Naive thymus-derived CD4-positive, alpha-beta T cell (primary cell): ENCODE measurements around the gene OR51T1. TPM values are rescaled to one million over a fixed set of nuclear protein-coding genes. Genes with fewer than 3 reads are reported as not detected.

Experiments
- ATAC-seq: fragments of 150-1000 bp; cut with Tn5 transposase; 2 replicates; pipeline ENCODE4 v1.10.0; 2021; ENCODE audit warnings: mild to moderate bottlenecking, moderate library complexity
- CTCF ChIA-PET: fragments of 350-600 bp; sonication (Branson Sonifier 250); formaldehyde crosslinking; loops from one replicate; lab custom pipeline; 2021; ENCODE audit warnings: antibody characterized with exemption; lab: Charles Lee
- POLR2A ChIA-PET: fragments of 350-600 bp; sonication (Branson Sonifier 250); formaldehyde crosslinking; loops from one replicate; lab custom pipeline; 2021; ENCODE audit warnings: antibody characterized with exemption, inconsistent platforms; lab: Charles Lee
- DNase-seq, 9 donors: peaks; one replicate each; pipeline versions ENCODE4 v3.0.0 to v3.0.0-alpha.2; 2020 to 2022; ENCODE audit warnings: mixed read lengths in 1 of 9
- H3K27ac ChIP-seq: one replicate; pipeline ENCODE4 v1.7.0; 2013; ENCODE audit warnings: mild to moderate bottlenecking, low read depth, low read length, moderate library complexity
- H3K27me3 ChIP-seq, 2 donors: one replicate each; pipeline ENCODE4 v1.7.0; 2013; ENCODE audit warnings: low read length in 2 of 2, mild to moderate bottlenecking in 2 of 2, moderate library complexity in 2 of 2; ENCODE audit not compliant: control insufficient read depth in 2 of 2, insufficient read depth in 2 of 2
- H3K36me3 ChIP-seq, 3 experiments: 1 replicate in 2 of 3; 2 replicates in 1 of 3; pipeline ENCODE4 v1.7.0; 2013; ENCODE audit warnings: low read length in 3 of 3, mild to moderate bottlenecking in 3 of 3, moderate library complexity in 1 of 3; ENCODE audit not compliant: insufficient read depth in 3 of 3, control insufficient read depth in 2 of 3
- H3K4me1 ChIP-seq, 2 donors: one replicate each; pipeline ENCODE4 v1.7.0; 2013; ENCODE audit warnings: low read length in 2 of 2, mild to moderate bottlenecking in 2 of 2, moderate library complexity in 1 of 2; ENCODE audit not compliant: control insufficient read depth in 2 of 2, insufficient read depth in 2 of 2
- H3K4me3 ChIP-seq: 2 replicates; pipeline ENCODE4 v1.7.0; 2013; ENCODE audit warnings: mild to moderate bottlenecking, low read length
- H3K9me3 ChIP-seq, 3 experiments: 1 replicate in 2 of 3; 2 replicates in 1 of 3; pipeline ENCODE4 v1.7.0; 2013; ENCODE audit warnings: low read length in 3 of 3; ENCODE audit not compliant: control insufficient read depth in 2 of 3
- H3K27ac Mint-ChIP-seq, 9 donors: one replicate each; pipeline ENCODE4 v1.8.0; 2020 to 2022; ENCODE audit warnings: mixed read lengths in 9 of 9, mild to moderate bottlenecking in 8 of 9, moderate library complexity in 5 of 9, inconsistent platforms in 2 of 9
- H3K27me3 Mint-ChIP-seq, 5 donors: one replicate each; pipeline ENCODE4 v1.8.0; 2021 to 2022; ENCODE audit warnings: mixed read lengths in 5 of 5, mild to moderate bottlenecking in 1 of 5
- H3K36me3 Mint-ChIP-seq, 5 donors: one replicate each; pipeline ENCODE4 v1.8.0; 2020 to 2022; ENCODE audit warnings: mixed read lengths in 5 of 5, mild to moderate bottlenecking in 3 of 5, inconsistent platforms in 1 of 5
- H3K4me1 Mint-ChIP-seq, 7 donors: one replicate each; pipeline ENCODE4 v1.8.0; 2020 to 2022; ENCODE audit warnings: mixed read lengths in 7 of 7, mild to moderate bottlenecking in 3 of 7, inconsistent platforms in 1 of 7
- H3K4me3 Mint-ChIP-seq, 10 donors: one replicate each; pipeline ENCODE4 v1.8.0; 2020 to 2022; ENCODE audit warnings: mild to moderate bottlenecking in 10 of 10, mixed read lengths in 10 of 10, moderate library complexity in 6 of 10, inconsistent platforms in 2 of 10
- H3K9me3 Mint-ChIP-seq, 11 donors: one replicate each; pipeline ENCODE4 v1.8.0; 2020 to 2022; ENCODE audit warnings: mixed read lengths in 11 of 11, mild to moderate bottlenecking in 4 of 11, inconsistent platforms in 1 of 11, moderate library complexity in 1 of 11
- intact Hi-C, 2 donors: fragments of 100-400 bp; cut with micrococcal nuclease; formaldehyde crosslinking; loops; one replicate each; pipeline ENCODE4 v1.15.1; 2023
- polyA plus RNA-seq, 2 donors: library from polyadenylated mRNA; unstranded; fragments of 300-500 nt; fragmentation: Illumina TruSeq; gene quantifications; one replicate each; pipeline ENCODE4 v1.2.3, GENCODE V29; 2021
- total RNA-seq, 6 experiments: library from RNA in 5 of 6; stranded (reverse) in 5 of 6; gene quantifications; 1 replicate in 5 of 6; 2 replicates in 1 of 6; pipeline ENCODE4 v1.2.3 and lab custom pipeline; 2021 to 2026

OR51T1 gene
- total and polyA plus RNA-seq, 7 experiments from 2014 or later, result not detected

GRCh38 chr11:4890279-4890678 lies 8.6 kb downstream of the OR51T1 start:
- POLR2A ChIA-PET, result no interaction called here

GRCh38 chr11:4891996-4892640 lies 10.4 kb downstream of the OR51T1 start:
- Histone ChIP-seq H3K27me3 (no peaks in the 10 kb centered on the region), H3K36me3 (no peaks in the 10 kb centered on the region), H3K27ac (no peak overlapping the region), H3K9me3 (no peaks in the 10 kb centered on the region), H3K4me1 (no peaks in the 10 kb centered on the region), H3K4me3 (no peak overlapping the region)
- intact Hi-C loops, result no loop called here
- DNase-seq (no peak), ATAC-seq (no peak)
- ChIA-PET POLR2A (no interaction called here), CTCF (no interaction called here)
- Mint-ChIP-seq H3K9me3 (peaks cover 0 to 6% (median 0%) of the 10 kb centered on the region in 11 donors), H3K4me3 (no peak overlapping the region), H3K27ac (no peak overlapping the region), H3K36me3 (no peaks in the 10 kb centered on the region), H3K27me3 (peaks cover 0 to 12% (median 0%) of the 10 kb centered on the region in 5 donors), H3K4me1 (no peaks in the 10 kb centered on the region)

More at GRCh38 chr11:4890279-4890678, 8.6 kb downstream of the OR51T1 start:
- H3K4me3 ChIP-seq, result no peak overlapping the region
- no peak for ATAC-seq
- peaks cover 0 to 6% (median 0%) of the 10 kb centered on the region in 5 donors for H3K27me3 Mint-ChIP-seq
- no peaks in the 10 kb centered on the region for H3K36me3 Mint-ChIP-seq
- intact Hi-C loops, result no loop called here
- H3K4me1 ChIP-seq, result no peaks in the 10 kb centered on the region
- no peaks in the 10 kb centered on the region for H3K27me3 ChIP-seq
- DNase-seq, result no peak
- no peaks in the 10 kb centered on the region for H3K36me3 ChIP-seq
- H3K4me3 Mint-ChIP-seq, result no peak overlapping the region
- CTCF ChIA-PET, result no interaction called here
- H3K9me3 ChIP-seq, result no peaks in the 10 kb centered on the region
- no peak overlapping the region for H3K27ac Mint-ChIP-seq
- H3K9me3 Mint-ChIP-seq, result peaks cover 0 to 6% (median 0%) of the 10 kb centered on the region in 11 donors
- no peaks in the 10 kb centered on the region for H3K4me1 Mint-ChIP-seq
- no peak overlapping the region for H3K27ac ChIP-seq

GRCh38 chr11:4903484-4903883 lies 21.8 kb downstream of the OR51T1 start, which contains the start of gene OR51A7:
Gene OR51A7, plus strand, starts transcription at chr11:4903783. Its CDS starts 3,587 bp downstream, at chr11:4907370.
- no peak for ATAC-seq
- Histone ChIP-seq H3K27ac (no peak within 1 kb of the TSS), H3K9me3 (no peaks in the 10 kb centered on the region), H3K4me1 (no peaks in the 10 kb centered on the region), H3K4me3 (no peak within 1 kb of the TSS), H3K27me3 (no peaks in the 10 kb centered on the region), H3K36me3 (no peaks in the 10 kb centered on the region)
- no peak for DNase-seq
- H3K27me3 Mint-ChIP-seq, result peaks cover 0 to 10% (median 6%) of the 10 kb centered on the region in 5 donors
- POLR2A ChIA-PET, result interaction anchor here (0.6 kb wide), 1 partner anchor 295 kb away, joined by 3 read pairs; no protein-coding TSS in a partner anchor
- peaks cover 0 to 2% (median 0%) of the 10 kb centered on the region in 11 donors for H3K9me3 Mint-ChIP-seq
- no peaks in the 10 kb centered on the region for H3K36me3 Mint-ChIP-seq
- H3K27ac Mint-ChIP-seq, result no peak within 1 kb of the TSS
- CTCF ChIA-PET, result no interaction called here
- H3K4me1 Mint-ChIP-seq, result no peaks in the 10 kb centered on the region
- intact Hi-C loops, result no loop called here
- no peak within 1 kb of the TSS for H3K4me3 Mint-ChIP-seq

GRCh38 chr11:4916581-4916980 lies 34.9 kb downstream of the OR51T1 start:
- Histone ChIP-seq H3K4me3 (no peak overlapping the region), H3K27me3 (no peaks in the 10 kb centered on the region), H3K4me1 (no peaks in the 10 kb centered on the region), H3K36me3 (no peaks in the 10 kb centered on the region), H3K27ac (no peak overlapping the region), H3K9me3 (no peaks in the 10 kb centered on the region)
- DNase-seq (no peak), ATAC-seq (no peak)
- intact Hi-C loops, result no loop called here
- Mint-ChIP-seq H3K36me3 (no peaks in the 10 kb centered on the region), H3K27me3 (peaks cover 0 to 24% (median 15%) of the 10 kb centered on the region in 5 donors), H3K9me3 (peaks cover 0 to 4% (median 0%) of the 10 kb centered on the region in 11 donors), H3K4me1 (no peaks in the 10 kb centered on the region), H3K4me3 (no peak overlapping the region), H3K27ac (no peak overlapping the region)
- ChIA-PET CTCF (no interaction called here), POLR2A (no interaction called here)

- intact Hi-C loops, result no loop called here
- H3K27ac ChIP-seq, result no peak within 1 kb of the TSS
- Mint-ChIP-seq H3K27me3 (peaks cover 0 to 32% (median 12%) of the 10 kb centered on the region in 5 donors), H3K9me3 (peaks cover 0 to 11% (median 0%) of the 10 kb centered on the region in 11 donors), H3K36me3 (no peaks in the 10 kb centered on the region), H3K27ac (no peak within 1 kb of the TSS), H3K4me1 (no peaks in the 10 kb centered on the region), H3K4me3 (no peak within 1 kb of the TSS)
- H3K4me1 ChIP-seq, result no peaks in the 10 kb centered on the region
- H3K9me3 ChIP-seq, result no peaks in the 10 kb centered on the region
- H3K4me3 ChIP-seq, result no peak within 1 kb of the TSS
- no peak for ATAC-seq
- no peak for DNase-seq
- H3K36me3 ChIP-seq, result no peaks in the 10 kb centered on the region
- POLR2A ChIA-PET, result no interaction called here
- no peaks in the 10 kb centered on the region for H3K27me3 ChIP-seq
- CTCF ChIA-PET, result no interaction called here
Observed at GRCh38 chr11:4919250-4919649, 37.5 kb downstream of the OR51T1 start, which contains the start of gene OR51G2. Gene OR51G2, minus strand, starts transcription at chr11:4919350. Its CDS starts 3,687 bp downstream, at chr11:4915663.

GRCh38 chr11:4921796-4922195 lies 40.1 kb downstream of the OR51T1 start:
- H3K4me1 Mint-ChIP-seq, result peaks cover 0 to 1% (median 0%) of the 10 kb centered on the region in 7 donors
- H3K4me3 ChIP-seq, result no peak overlapping the region
- intact Hi-C loops, result no loop called here
- H3K27ac Mint-ChIP-seq, result no peak overlapping the region
- no peaks in the 10 kb centered on the region for H3K36me3 ChIP-seq
- ChIA-PET POLR2A (no interaction called here), CTCF (no interaction called here)
- H3K9me3 Mint-ChIP-seq, result peaks cover 0 to 7% (median 0%) of the 10 kb centered on the region in 11 donors
- no peaks in the 10 kb centered on the region for H3K9me3 ChIP-seq
- H3K36me3 Mint-ChIP-seq, result no peaks in the 10 kb centered on the region
- H3K4me3 Mint-ChIP-seq, result no peak overlapping the region
- H3K4me1 ChIP-seq, result no peaks in the 10 kb centered on the region
- no peaks in the 10 kb centered on the region for H3K27me3 ChIP-seq
- DNase-seq (no peak), ATAC-seq (no peak)
- no peak overlapping the region for H3K27ac ChIP-seq
- peaks cover 0 to 17% (median 10%) of the 10 kb centered on the region in 5 donors for H3K27me3 Mint-ChIP-seq

GRCh38 chr11:4922304-4922703 lies 40.6 kb downstream of the OR51T1 start:
- ATAC-seq (no peak), DNase-seq (no peak)
- Mint-ChIP-seq H3K27ac (no peak overlapping the region), H3K4me3 (no peak overlapping the region), H3K4me1 (peaks cover 0 to 1% (median 0%) of the 10 kb centered on the region in 7 donors), H3K27me3 (peaks cover 0 to 17% (median 8%) of the 10 kb centered on the region in 5 donors), H3K36me3 (no peaks in the 10 kb centered on the region), H3K9me3 (peaks cover 0 to 7% (median 0%) of the 10 kb centered on the region in 11 donors)
- Histone ChIP-seq H3K36me3 (no peaks in the 10 kb centered on the region), H3K27ac (no peak overlapping the region), H3K9me3 (no peaks in the 10 kb centered on the region), H3K4me3 (no peak overlapping the region), H3K4me1 (no peaks in the 10 kb centered on the region), H3K27me3 (no peaks in the 10 kb centered on the region)
- CTCF ChIA-PET, result no interaction called here
- intact Hi-C loops, result no loop called here
- POLR2A ChIA-PET, result no interaction called here
